ENCODE measurements around the gene ZFYVE9.

The ZFYVE9 gene

GRCh38 chr1:52237430-52237829 lies 95.5 kb downstream of the ZFYVE9 start:
- FAIRE-seq (no peak), DNase-seq (ENCODE audit: insufficient read length) (no peak)
- TF ChIP-seq TAF1 (IDR thresholded peaks at IDR 0.05; ENCODE audit: borderline replicate concordance, low read depth, low read length) (no peak), POLR2A (IDR thresholded peaks at IDR 0.05; ENCODE audit: low read depth, low read length) (no peak), POLR2AphosphoS5 (IDR thresholded peaks at IDR 0.05; ENCODE audit: low read depth, low read length) (no peak)

GRCh38 chr1:52238474-52238873 lies 96.6 kb downstream of the ZFYVE9 start:
- FAIRE-seq (no peak), DNase-seq (ENCODE audit: insufficient read length) (no peak)
- TF ChIP-seq POLR2AphosphoS5 (IDR thresholded peaks at IDR 0.05; ENCODE audit: low read depth, low read length), result no peak
- no peak for TF ChIP-seq TAF1 (IDR thresholded peaks at IDR 0.05; ENCODE audit: borderline replicate concordance, low read depth, low read length)
- no peak for TF ChIP-seq POLR2A (IDR thresholded peaks at IDR 0.05; ENCODE audit: low read depth, low read length)

GRCh38 chr1:52238887-52239707 lies 97.2 kb downstream of the ZFYVE9 start:
- FAIRE-seq (peak; percentile 75), DNase-seq (ENCODE audit: insufficient read length) (no peak)
- TF ChIP-seq TAF1 (IDR thresholded peaks at IDR 0.05; ENCODE audit: borderline replicate concordance, low read depth, low read length) (no peak), POLR2A (IDR thresholded peaks at IDR 0.05; ENCODE audit: low read depth, low read length) (no peak), POLR2AphosphoS5 (IDR thresholded peaks at IDR 0.05; ENCODE audit: low read depth, low read length) (no peak)

GRCh38 chr1:52239708-52240001 lies 97.8 kb downstream of the ZFYVE9 start:
- no peak for DNase-seq (ENCODE audit: insufficient read length)
- TF ChIP-seq TAF1 (IDR thresholded peaks at IDR 0.05; ENCODE audit: borderline replicate concordance, low read depth, low read length) (no peak), POLR2A (IDR thresholded peaks at IDR 0.05; ENCODE audit: low read depth, low read length) (no peak), POLR2AphosphoS5 (IDR thresholded peaks at IDR 0.05; ENCODE audit: low read depth, low read length) (no peak)
- no peak for FAIRE-seq

GRCh38 chr1:52240592-52241210 lies 98.8 kb downstream of the ZFYVE9 start:
- TF ChIP-seq POLR2AphosphoS5 (IDR thresholded peaks at IDR 0.05; ENCODE audit: low read depth, low read length) (no peak), TAF1 (IDR thresholded peaks at IDR 0.05; ENCODE audit: borderline replicate concordance, low read depth, low read length) (no peak), POLR2A (IDR thresholded peaks at IDR 0.05; ENCODE audit: low read depth, low read length) (no peak)
- FAIRE-seq (no peak), DNase-seq (ENCODE audit: insufficient read length) (no peak)

GRCh38 chr1:52243221-52243987 lies 101.5 kb downstream of the ZFYVE9 start:
- no peak for FAIRE-seq
- DNase-seq (ENCODE audit: insufficient read length), result no peak
- TF ChIP-seq POLR2A (IDR thresholded peaks at IDR 0.05; ENCODE audit: low read depth, low read length), result no peak
- TF ChIP-seq TAF1 (IDR thresholded peaks at IDR 0.05; ENCODE audit: borderline replicate concordance, low read depth, low read length), result no peak
- no peak for TF ChIP-seq POLR2AphosphoS5 (IDR thresholded peaks at IDR 0.05; ENCODE audit: low read depth, low read length)

GRCh38 chr1:52249831-52250230 lies 107.9 kb downstream of the ZFYVE9 start:
- no peak for FAIRE-seq
- TF ChIP-seq TAF1 (IDR thresholded peaks at IDR 0.05; ENCODE audit: borderline replicate concordance, low read depth, low read length) (no peak), POLR2A (IDR thresholded peaks at IDR 0.05; ENCODE audit: low read depth, low read length) (no peak), POLR2AphosphoS5 (IDR thresholded peaks at IDR 0.05; ENCODE audit: low read depth, low read length) (no peak)
- DNase-seq (ENCODE audit: insufficient read length), result no peak

GRCh38 chr1:52253421-52253820 lies 111.5 kb downstream of the ZFYVE9 start:
- no peak for TF ChIP-seq TAF1 (IDR thresholded peaks at IDR 0.05; ENCODE audit: borderline replicate concordance, low read depth, low read length)
- no peak for TF ChIP-seq POLR2A (IDR thresholded peaks at IDR 0.05; ENCODE audit: low read depth, low read length)
- TF ChIP-seq POLR2AphosphoS5 (IDR thresholded peaks at IDR 0.05; ENCODE audit: low read depth, low read length), result no peak
- no peak for FAIRE-seq
- no peak for DNase-seq (ENCODE audit: insufficient read length)

- no peak for DNase-seq (ENCODE audit: insufficient read length)
- FAIRE-seq, result no peak
- no peak for TF ChIP-seq POLR2AphosphoS5 (IDR thresholded peaks at IDR 0.05; ENCODE audit: low read depth, low read length)
- TF ChIP-seq TAF1 (IDR thresholded peaks at IDR 0.05; ENCODE audit: borderline replicate concordance, low read depth, low read length), result no peak
- TF ChIP-seq POLR2A (IDR thresholded peaks at IDR 0.05; ENCODE audit: low read depth, low read length), result no peak
Observed at GRCh38 chr1:52259886-52260285, 118.0 kb downstream of the ZFYVE9 start.

- FAIRE-seq (no peak), DNase-seq (ENCODE audit: insufficient read length) (no peak)
- TF ChIP-seq POLR2A (IDR thresholded peaks at IDR 0.05; ENCODE audit: low read depth, low read length) (no peak), POLR2AphosphoS5 (IDR thresholded peaks at IDR 0.05; ENCODE audit: low read depth, low read length) (no peak), TAF1 (IDR thresholded peaks at IDR 0.05; ENCODE audit: borderline replicate concordance, low read depth, low read length) (no peak)
Observed at GRCh38 chr1:52263153-52263910, 121.4 kb downstream of the ZFYVE9 start.
